Uterus (tissue), 2 donors: Measurements from ENCODE around the gene KCNIP1.

Source experiments
- POLR2A ChIP-seq, 2 donors: fragments of 450-650 bp; IDR thresholded peaks; one replicate each; pipeline ENCODE4 v1.6.1; 2016; ENCODE audit warnings: antibody characterized with exemption in 2 of 2, mild to moderate bottlenecking in 1 of 2, moderate library complexity in 1 of 2
- TF ChIP-seq, protein P1 (sequence below), 4 experiments: fragments of 200-600 bp in 2 of 4; fragments of 450-650 bp in 2 of 4; sonication (generic) in 2 of 4; IDR thresholded peaks; one replicate each; pipeline ENCODE4 v1.5.1; 2016 to 2019; ENCODE audit warnings: antibody characterized with exemption in 4 of 4, mild to moderate bottlenecking in 2 of 4, moderate library complexity in 1 of 4

DNA sequence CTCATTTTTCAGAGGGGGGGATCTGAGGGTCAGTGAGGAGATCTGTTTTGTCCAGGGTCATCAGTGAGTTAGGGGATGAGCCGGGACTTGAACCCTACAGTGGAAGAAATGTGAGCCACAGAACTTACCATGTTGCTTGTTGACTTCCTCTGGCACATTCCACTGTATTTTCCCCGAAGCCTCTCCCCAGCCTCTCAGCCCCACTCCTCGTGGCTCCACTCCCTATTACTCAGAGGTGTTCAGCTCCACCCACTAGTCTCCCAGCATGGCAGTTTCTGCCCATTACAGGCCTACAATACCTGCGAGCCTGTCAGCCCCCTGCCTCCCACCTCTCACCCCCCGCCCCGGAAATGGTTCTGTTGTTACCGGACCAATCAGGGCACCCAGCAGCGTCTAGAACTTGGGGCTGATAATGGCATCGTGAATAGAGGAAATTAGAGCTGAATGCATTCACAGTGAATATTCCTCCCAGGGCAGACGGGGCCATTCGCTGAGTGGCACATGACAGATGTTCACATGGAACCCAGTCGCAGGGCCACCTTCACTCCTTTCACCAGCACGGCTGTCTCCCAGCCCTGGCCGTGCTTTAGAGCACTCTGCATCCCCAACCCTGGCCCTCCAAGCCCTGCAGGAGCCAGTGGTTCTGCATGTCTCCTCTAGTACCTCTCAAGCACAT is 81.6 kb downstream of the KCNIP1 start:
- TF ChIP-seq, protein P1, sequence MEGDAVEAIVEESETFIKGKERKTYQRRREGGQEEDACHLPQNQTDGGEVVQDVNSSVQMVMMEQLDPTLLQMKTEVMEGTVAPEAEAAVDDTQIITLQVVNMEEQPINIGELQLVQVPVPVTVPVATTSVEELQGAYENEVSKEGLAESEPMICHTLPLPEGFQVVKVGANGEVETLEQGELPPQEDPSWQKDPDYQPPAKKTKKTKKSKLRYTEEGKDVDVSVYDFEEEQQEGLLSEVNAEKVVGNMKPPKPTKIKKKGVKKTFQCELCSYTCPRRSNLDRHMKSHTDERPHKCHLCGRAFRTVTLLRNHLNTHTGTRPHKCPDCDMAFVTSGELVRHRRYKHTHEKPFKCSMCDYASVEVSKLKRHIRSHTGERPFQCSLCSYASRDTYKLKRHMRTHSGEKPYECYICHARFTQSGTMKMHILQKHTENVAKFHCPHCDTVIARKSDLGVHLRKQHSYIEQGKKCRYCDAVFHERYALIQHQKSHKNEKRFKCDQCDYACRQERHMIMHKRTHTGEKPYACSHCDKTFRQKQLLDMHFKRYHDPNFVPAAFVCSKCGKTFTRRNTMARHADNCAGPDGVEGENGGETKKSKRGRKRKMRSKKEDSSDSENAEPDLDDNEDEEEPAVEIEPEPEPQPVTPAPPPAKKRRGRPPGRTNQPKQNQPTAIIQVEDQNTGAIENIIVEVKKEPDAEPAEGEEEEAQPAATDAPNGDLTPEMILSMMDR (IDR thresholded peaks at IDR 0.05): no peak
- no peak for TF ChIP-seq POLR2A (IDR thresholded peaks at IDR 0.05)
